Endothelial cell of umbilical vein (primary cell): ENCODE data around the gene NXN. TPM values are rescaled to one million over a fixed set of nuclear protein-coding genes. Genes with fewer than 3 reads are reported as not detected.

ENCODE experiments used
- BruUV-seq: library from RNA; stranded (reverse); fragments of 400-500 nt; replicated peaks from 2 replicates; lab custom pipeline; 2021; lab: Mats Ljungman, UMichigan
- CTCF ChIA-PET: fragments of 300-600, 350-600 bp; sonication (Branson Sonifier 250); formaldehyde crosslinking; loops from one replicate; lab custom pipeline; 2021; ENCODE audit warnings: antibody characterized with exemption, inconsistent platforms; lab: Charles Lee
- POLR2A ChIA-PET: fragments of 300-600, 350-600 bp; sonication (Branson Sonifier 250); formaldehyde crosslinking; loops from one replicate; lab custom pipeline; 2021; ENCODE audit warnings: antibody characterized with exemption, inconsistent platforms; lab: Charles Lee
- DNase-seq: peaks from one replicate; pipeline ENCODE4 v3.0.0-alpha.2; 2011; ENCODE audit warnings: low read depth, low spot score
- FAIRE-seq: peaks from 2 replicates; lab custom pipeline; 2011; peaks lifted over from hg19 to GRCh38; lab: Jason Lieb, UNC
- H2AFZ ChIP-seq: 2 replicates; pipeline ENCODE4 v1.6.0; 2012; ENCODE audit warnings: low read depth, low read length, control low read depth, inconsistent platforms
- H3K27ac ChIP-seq: 2 replicates; pipeline ENCODE4 v1.5.1; 2011; ENCODE audit warnings: low read depth, mild to moderate bottlenecking, control low read depth, low read length, moderate library complexity; ENCODE audit not compliant: insufficient read depth
- H3K27me3 ChIP-seq, 2 experiments: 2 replicates each; pipeline versions ENCODE4 v1.6.0 to v1.6.1; 2011; ENCODE audit warnings: low read length in 2 of 2, mixed read lengths in 1 of 2; ENCODE audit not compliant: control insufficient read depth in 2 of 2, insufficient read depth in 2 of 2
- H3K36me3 ChIP-seq, 2 experiments: 2 replicates in 1 of 2; 3 replicates in 1 of 2; pipeline ENCODE4 v1.5.1; 2011; ENCODE audit warnings: low read length in 2 of 2, mild to moderate bottlenecking in 1 of 2, moderate library complexity in 1 of 2; ENCODE audit not compliant: control insufficient read depth in 2 of 2, insufficient read depth in 2 of 2; ENCODE audit errors: extremely low read depth in 1 of 2
- H3K4me1 ChIP-seq: 3 replicates; pipeline ENCODE4 v1.5.1; 2011; ENCODE audit warnings: mild to moderate bottlenecking, low read length; ENCODE audit not compliant: control insufficient read depth, insufficient read depth; ENCODE audit errors: extremely low read depth
- H3K4me2 ChIP-seq: 2 replicates; pipeline ENCODE4 v1.6.1; 2011; ENCODE audit warnings: low read length, control low read depth, mixed read lengths; ENCODE audit not compliant: insufficient read depth
- H3K4me3 ChIP-seq, 3 experiments: fragments of 200-600 bp in 1 of 3; sonication (generic), shearing (Covaris generic) in 1 of 3; replicated peaks in 1 of 3; 2 replicates each; pipeline ENCODE4 v1.5.1; 2011 to 2016; ENCODE audit warnings: control low read depth in 3 of 3, low read length in 3 of 3, mild to moderate bottlenecking in 2 of 3, inconsistent platforms in 1 of 3, low read depth in 1 of 3, moderate library complexity in 1 of 3; ENCODE audit not compliant: insufficient read depth in 1 of 3
- H3K79me2 ChIP-seq: 2 replicates; pipeline ENCODE4 v1.6.0; 2012; ENCODE audit warnings: low read length, inconsistent platforms; ENCODE audit not compliant: control insufficient read depth, insufficient read depth
- H3K9ac ChIP-seq: replicated peaks from 2 replicates; pipeline ENCODE3; 2011; ENCODE audit warnings: low read length, control low read depth; ENCODE audit not compliant: insufficient read depth; ENCODE audit errors: extremely low read depth
- H3K9me1 ChIP-seq: replicated peaks from 3 replicates; pipeline ENCODE4 v1.6.0; 2011; ENCODE audit warnings: mild to moderate bottlenecking, low read length; ENCODE audit not compliant: control insufficient read depth, insufficient read depth; ENCODE audit errors: extremely low read depth
- H3K9me3 ChIP-seq: replicated peaks from 2 replicates; pipeline ENCODE4 v1.5.1; 2012; ENCODE audit warnings: low read length, inconsistent platforms; ENCODE audit not compliant: control insufficient read depth, insufficient read depth
- H4K20me1 ChIP-seq: replicated peaks from 2 replicates; pipeline ENCODE3; 2011; ENCODE audit warnings: mild to moderate bottlenecking, low read length; ENCODE audit not compliant: control insufficient read depth, insufficient read depth; ENCODE audit errors: extremely low read depth
- CTCF ChIP-seq, 2 donors: IDR thresholded peaks; 1 replicate in 1 of 2; 2 replicates in 1 of 2; pipeline ENCODE4 v1.5.1; 2011; ENCODE audit warnings: low read length in 2 of 2, mild to moderate bottlenecking in 2 of 2, moderate library complexity in 2 of 2, control low read depth in 1 of 2, inconsistent platforms in 1 of 2, low read depth in 1 of 2; ENCODE audit not compliant: insufficient read depth in 1 of 2; ENCODE audit errors: extremely low read depth in 1 of 2
- EZH2 ChIP-seq: IDR thresholded peaks from 2 replicates; pipeline ENCODE4 v1.6.1; 2012; ENCODE audit warnings: borderline replicate concordance, low read depth, mild to moderate bottlenecking, moderate library complexity, low read length, inconsistent platforms; ENCODE audit not compliant: severe bottlenecking
- FOS ChIP-seq: IDR thresholded peaks from 2 replicates; pipeline ENCODE4 v1.6.1; 2011; ENCODE audit warnings: mild to moderate bottlenecking, low read length, moderate library complexity, borderline replicate concordance; ENCODE audit not compliant: insufficient read depth
- GATA2 ChIP-seq: IDR thresholded peaks from 2 replicates; pipeline ENCODE4 v1.7.0; 2011; ENCODE audit warnings: low read depth, mild to moderate bottlenecking, moderate library complexity, mixed read lengths, low read length; ENCODE audit not compliant: insufficient read length, insufficient read depth
- JUN ChIP-seq: IDR thresholded peaks from 2 replicates; pipeline ENCODE4 v1.6.1; 2011; ENCODE audit warnings: borderline replicate concordance, low read depth; ENCODE audit not compliant: insufficient read length, insufficient read depth
- MAX ChIP-seq: IDR thresholded peaks from 2 replicates; pipeline ENCODE4 v1.6.1; 2011; ENCODE audit not compliant: insufficient read depth, insufficient read length
- MYC ChIP-seq: IDR thresholded peaks from one replicate; pipeline ENCODE4 v1.6.1; 2011; ENCODE audit warnings: mild to moderate bottlenecking, low read depth, low read length
- POLR2A ChIP-seq: IDR thresholded peaks from 2 replicates; pipeline ENCODE4 v1.6.1; 2012; ENCODE audit warnings: low read depth, mild to moderate bottlenecking, control low read depth, low read length
- POLR2AphosphoS5 ChIP-seq: IDR thresholded peaks from 2 replicates; pipeline ENCODE4 v1.6.1; 2012; ENCODE audit warnings: low read depth, mild to moderate bottlenecking, control low read depth, low read length, moderate library complexity; ENCODE audit not compliant: insufficient read depth
- dilution Hi-C: fragments of 300-500 bp; cut with MboI; formaldehyde crosslinking; loops from one replicate; pipeline ENCODE4 v1.15.0; 2019; ENCODE audit warnings: low sequenced_read_pairs; ENCODE audit not compliant: extremely low pct_ligation_motif_present
- intact Hi-C: fragments of 100-400 bp; cut with micrococcal nuclease; formaldehyde crosslinking; loops from one replicate; pipeline ENCODE4 v1.10.0; 2022
- polyA plus RNA-seq, 4 experiments: library from polyadenylated mRNA; depleted of rRNA in 3 of 4; stranded (reverse) in 3 of 4; unstranded in 1 of 4; fragments of >200 nt; gene quantifications; 2 replicates each; pipeline versions ENCODE4 v1.2.1 to v1.2.3, GENCODE V29; 2011 to 2012; ENCODE audit warnings: missing spikeins in 1 of 4
- total RNA-seq: library from RNA; stranded (reverse); gene quantifications from 2 replicates; pipeline ENCODE4 v1.2.3, GENCODE V29; 2021

Gene NXN
- total and polyA plus RNA-seq, 2 donors (not counting 3 experiments of a cell fraction or from before 2014, with no cell fraction given) = 69.5 to 77.3 TPM

GRCh38 chr17:830950-831349 is 148.6 kb downstream of the NXN start:
- H3K9me3 ChIP-seq = no peaks in the 10 kb centered on the region
- no peak for DNase-seq
- no peak overlapping the region for H3K9ac ChIP-seq
- H4K20me1 ChIP-seq = no peaks in the 10 kb centered on the region
- FAIRE-seq = no peak
- H3K27me3 ChIP-seq = no peaks in the 10 kb centered on the region
- POLR2A ChIA-PET = no interaction called here
- no peak overlapping the region for H3K27ac ChIP-seq
- H3K4me2 ChIP-seq = no peak overlapping the region
- CTCF ChIA-PET = interaction anchor here (1.1 kb wide), 1 partner anchor 150 kb away, joined by 3 read pairs; no protein-coding TSS in a partner anchor
- no peaks in the 10 kb centered on the region for H3K36me3 ChIP-seq
- no peak overlapping the region for H2AFZ ChIP-seq
- H3K9me1 ChIP-seq = no peaks in the 10 kb centered on the region
- H3K4me1 ChIP-seq = no peaks in the 10 kb centered on the region
- no peaks in the 10 kb centered on the region for H3K79me2 ChIP-seq
- dilution Hi-C loops (no loop called here), intact Hi-C loops (no loop called here)
- TF ChIP-seq FOS (no peak), POLR2A (no peak), POLR2AphosphoS5 (no peak), GATA2 (no peak), MYC (no peak), CTCF (IDR thresholded peaks at IDR 0.05; ENCODE audit: extremely low read depth in 1 of 2, insufficient read depth in 1 of 2, low read depth in 1 of 2, low read length in 2 of 2) (no peak), EZH2 (no peak), JUN (no peak), MAX (no peak)
- BruUV-seq = no TSS peak
- H3K4me3 ChIP-seq = no peak overlapping the region
